H1 (cell line): ENCODE measurements around the gene FGF12. TPM values are rescaled to one million over a fixed set of nuclear protein-coding genes. Genes with fewer than 3 reads are reported as not detected.

ENCODE experiments used
- CBX8 ChIP-seq: fragments of 300-800, 300-1000 bp; sonication (generic); IDR thresholded peaks from 2 replicates; pipeline ENCODE4 v1.7.1; 2016; ENCODE audit warnings: low read depth, low read length, borderline replicate concordance
- HDAC6 ChIP-seq: IDR thresholded peaks from one replicate; pipeline ENCODE4 v1.7.1; 2012; ENCODE audit warnings: low read depth, mild to moderate bottlenecking, inconsistent platforms, low read length, moderate library complexity
- JUN ChIP-seq: IDR thresholded peaks from 2 replicates; pipeline ENCODE4 v1.6.1; 2011; ENCODE audit warnings: low read depth, mild to moderate bottlenecking, improper control_type of control experiment, low read length
- MAFK ChIP-seq: IDR thresholded peaks from 2 replicates; pipeline ENCODE4 v1.6.1; 2012; ENCODE audit warnings: low read depth, mild to moderate bottlenecking, improper control_type of control experiment, low read length
- RFX5 ChIP-seq: IDR thresholded peaks from 2 replicates; pipeline ENCODE4 v1.6.1; 2011; ENCODE audit warnings: low read depth, low read length, improper control_type of control experiment, borderline replicate concordance
- TAF7 ChIP-seq: optimal IDR thresholded peaks from 2 replicates; pipeline ENCODE3; 2011; ENCODE audit warnings: low read depth, mild to moderate bottlenecking, inconsistent platforms, low read length, moderate library complexity, borderline replicate concordance
- TEAD4 ChIP-seq: IDR thresholded peaks from 2 replicates; pipeline ENCODE4 v1.6.1; 2012; ENCODE audit warnings: low read depth, low read length, inconsistent platforms, mixed read lengths
- polyA plus RNA-seq, 7 experiments: library from polyadenylated mRNA; depleted of rRNA in 3 of 7; stranded (reverse) in 5 of 7; unstranded in 2 of 7; fragments of >200 nt in 5 of 7; fragments of 200-250 nt in 2 of 7; gene quantifications; 1 replicate in 5 of 7; 2 replicates in 1 of 7; 4 replicates in 1 of 7; pipeline versions ENCODE4 v1.2.1 to v1.2.3, GENCODE V29; 2011 to 2013; ENCODE audit warnings: missing spikeins in 2 of 7, mixed read lengths in 2 of 7
- total RNA-seq: library from RNA; stranded (reverse); fragmentation: NEBNext Ultra II Directional; extraction: Animal tissue kit (Norgen Biotek cat#: 25700); gene quantifications from 2 replicates; pipeline ENCODE4 v1.2.1, GENCODE V29; 2021
- TF ChIP-seq, protein P1 (sequence below): fragments of 300-600 bp; sonication (generic); IDR thresholded peaks from 2 replicates; pipeline ENCODE4 v1.7.1; 2012; ENCODE audit warnings: low read length, moderate library complexity, mild to moderate bottlenecking, inconsistent platforms; ENCODE audit not compliant: insufficient replicate concordance
- TF ChIP-seq, protein P2 (sequence below): IDR thresholded peaks from 2 replicates; pipeline ENCODE4 v1.6.1; 2012; ENCODE audit warnings: inconsistent platforms

The FGF12 gene
- total and polyA plus RNA-seq, 2 of the 8 experiments (the other 6 are each of a cell fraction or from before 2014, with no cell fraction given) = 4.1 to 16.6 TPM

DNA sequence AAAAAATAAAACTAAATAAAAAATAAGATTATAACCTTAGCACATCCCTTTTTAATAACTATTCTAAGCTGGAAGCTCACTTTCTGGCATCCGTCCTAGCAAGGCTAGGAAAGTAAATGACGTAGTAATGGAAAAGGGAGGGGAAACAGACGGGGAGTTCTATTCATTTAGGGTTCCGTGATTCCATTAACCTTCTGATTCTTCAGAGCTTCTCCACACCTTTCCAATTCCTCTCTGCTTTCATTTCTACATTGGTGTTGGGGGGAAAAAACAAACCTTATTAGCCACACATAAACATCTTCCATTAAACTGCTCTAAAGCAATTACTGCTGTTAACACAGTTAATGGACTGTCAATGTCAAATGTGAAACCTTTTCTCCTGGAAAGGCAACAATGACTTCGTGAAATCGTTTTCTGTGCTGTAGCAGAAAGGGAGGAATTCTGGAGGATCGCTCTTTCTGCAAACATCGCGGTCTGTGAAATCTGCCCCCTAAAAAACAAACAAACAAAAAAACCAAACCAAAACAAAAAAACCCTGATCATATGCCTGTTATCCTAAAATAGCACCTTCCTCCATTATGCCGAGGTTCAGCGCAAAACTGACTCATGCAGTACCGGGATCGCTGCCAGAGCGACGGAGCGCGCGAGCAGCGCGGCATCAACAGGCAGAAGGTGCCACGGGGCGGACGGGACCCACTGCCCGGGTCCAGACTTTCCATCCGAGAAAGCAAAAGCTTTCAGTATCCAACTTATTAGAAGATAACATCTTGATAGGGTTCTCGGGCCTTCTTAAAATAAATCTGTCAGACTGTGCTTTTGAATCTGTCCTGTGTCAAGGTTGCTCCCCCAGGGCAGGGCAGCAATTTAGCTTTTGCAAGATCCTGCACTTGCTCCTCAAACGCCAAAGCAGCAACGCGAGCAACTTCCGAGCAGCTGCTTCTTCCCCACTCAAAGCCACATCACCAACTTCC is 156.2 kb downstream of the FGF12 start (continued):
- TF ChIP-seq, protein P1, sequence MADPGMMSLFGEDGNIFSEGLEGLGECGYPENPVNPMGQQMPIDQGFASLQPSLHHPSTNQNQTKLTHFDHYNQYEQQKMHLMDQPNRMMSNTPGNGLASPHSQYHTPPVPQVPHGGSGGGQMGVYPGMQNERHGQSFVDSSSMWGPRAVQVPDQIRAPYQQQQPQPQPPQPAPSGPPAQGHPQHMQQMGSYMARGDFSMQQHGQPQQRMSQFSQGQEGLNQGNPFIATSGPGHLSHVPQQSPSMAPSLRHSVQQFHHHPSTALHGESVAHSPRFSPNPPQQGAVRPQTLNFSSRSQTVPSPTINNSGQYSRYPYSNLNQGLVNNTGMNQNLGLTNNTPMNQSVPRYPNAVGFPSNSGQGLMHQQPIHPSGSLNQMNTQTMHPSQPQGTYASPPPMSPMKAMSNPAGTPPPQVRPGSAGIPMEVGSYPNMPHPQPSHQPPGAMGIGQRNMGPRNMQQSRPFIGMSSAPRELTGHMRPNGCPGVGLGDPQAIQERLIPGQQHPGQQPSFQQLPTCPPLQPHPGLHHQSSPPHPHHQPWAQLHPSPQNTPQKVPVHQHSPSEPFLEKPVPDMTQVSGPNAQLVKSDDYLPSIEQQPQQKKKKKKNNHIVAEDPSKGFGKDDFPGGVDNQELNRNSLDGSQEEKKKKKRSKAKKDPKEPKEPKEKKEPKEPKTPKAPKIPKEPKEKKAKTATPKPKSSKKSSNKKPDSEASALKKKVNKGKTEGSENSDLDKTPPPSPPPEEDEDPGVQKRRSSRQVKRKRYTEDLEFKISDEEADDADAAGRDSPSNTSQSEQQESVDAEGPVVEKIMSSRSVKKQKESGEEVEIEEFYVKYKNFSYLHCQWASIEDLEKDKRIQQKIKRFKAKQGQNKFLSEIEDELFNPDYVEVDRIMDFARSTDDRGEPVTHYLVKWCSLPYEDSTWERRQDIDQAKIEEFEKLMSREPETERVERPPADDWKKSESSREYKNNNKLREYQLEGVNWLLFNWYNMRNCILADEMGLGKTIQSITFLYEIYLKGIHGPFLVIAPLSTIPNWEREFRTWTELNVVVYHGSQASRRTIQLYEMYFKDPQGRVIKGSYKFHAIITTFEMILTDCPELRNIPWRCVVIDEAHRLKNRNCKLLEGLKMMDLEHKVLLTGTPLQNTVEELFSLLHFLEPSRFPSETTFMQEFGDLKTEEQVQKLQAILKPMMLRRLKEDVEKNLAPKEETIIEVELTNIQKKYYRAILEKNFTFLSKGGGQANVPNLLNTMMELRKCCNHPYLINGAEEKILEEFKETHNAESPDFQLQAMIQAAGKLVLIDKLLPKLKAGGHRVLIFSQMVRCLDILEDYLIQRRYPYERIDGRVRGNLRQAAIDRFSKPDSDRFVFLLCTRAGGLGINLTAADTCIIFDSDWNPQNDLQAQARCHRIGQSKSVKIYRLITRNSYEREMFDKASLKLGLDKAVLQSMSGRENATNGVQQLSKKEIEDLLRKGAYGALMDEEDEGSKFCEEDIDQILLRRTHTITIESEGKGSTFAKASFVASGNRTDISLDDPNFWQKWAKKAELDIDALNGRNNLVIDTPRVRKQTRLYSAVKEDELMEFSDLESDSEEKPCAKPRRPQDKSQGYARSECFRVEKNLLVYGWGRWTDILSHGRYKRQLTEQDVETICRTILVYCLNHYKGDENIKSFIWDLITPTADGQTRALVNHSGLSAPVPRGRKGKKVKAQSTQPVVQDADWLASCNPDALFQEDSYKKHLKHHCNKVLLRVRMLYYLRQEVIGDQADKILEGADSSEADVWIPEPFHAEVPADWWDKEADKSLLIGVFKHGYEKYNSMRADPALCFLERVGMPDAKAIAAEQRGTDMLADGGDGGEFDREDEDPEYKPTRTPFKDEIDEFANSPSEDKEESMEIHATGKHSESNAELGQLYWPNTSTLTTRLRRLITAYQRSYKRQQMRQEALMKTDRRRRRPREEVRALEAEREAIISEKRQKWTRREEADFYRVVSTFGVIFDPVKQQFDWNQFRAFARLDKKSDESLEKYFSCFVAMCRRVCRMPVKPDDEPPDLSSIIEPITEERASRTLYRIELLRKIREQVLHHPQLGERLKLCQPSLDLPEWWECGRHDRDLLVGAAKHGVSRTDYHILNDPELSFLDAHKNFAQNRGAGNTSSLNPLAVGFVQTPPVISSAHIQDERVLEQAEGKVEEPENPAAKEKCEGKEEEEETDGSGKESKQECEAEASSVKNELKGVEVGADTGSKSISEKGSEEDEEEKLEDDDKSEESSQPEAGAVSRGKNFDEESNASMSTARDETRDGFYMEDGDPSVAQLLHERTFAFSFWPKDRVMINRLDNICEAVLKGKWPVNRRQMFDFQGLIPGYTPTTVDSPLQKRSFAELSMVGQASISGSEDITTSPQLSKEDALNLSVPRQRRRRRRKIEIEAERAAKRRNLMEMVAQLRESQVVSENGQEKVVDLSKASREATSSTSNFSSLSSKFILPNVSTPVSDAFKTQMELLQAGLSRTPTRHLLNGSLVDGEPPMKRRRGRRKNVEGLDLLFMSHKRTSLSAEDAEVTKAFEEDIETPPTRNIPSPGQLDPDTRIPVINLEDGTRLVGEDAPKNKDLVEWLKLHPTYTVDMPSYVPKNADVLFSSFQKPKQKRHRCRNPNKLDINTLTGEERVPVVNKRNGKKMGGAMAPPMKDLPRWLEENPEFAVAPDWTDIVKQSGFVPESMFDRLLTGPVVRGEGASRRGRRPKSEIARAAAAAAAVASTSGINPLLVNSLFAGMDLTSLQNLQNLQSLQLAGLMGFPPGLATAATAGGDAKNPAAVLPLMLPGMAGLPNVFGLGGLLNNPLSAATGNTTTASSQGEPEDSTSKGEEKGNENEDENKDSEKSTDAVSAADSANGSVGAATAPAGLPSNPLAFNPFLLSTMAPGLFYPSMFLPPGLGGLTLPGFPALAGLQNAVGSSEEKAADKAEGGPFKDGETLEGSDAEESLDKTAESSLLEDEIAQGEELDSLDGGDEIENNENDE = no peak
- TF ChIP-seq TEAD4 = no peak
- no peak for TF ChIP-seq HDAC6
- TF ChIP-seq CBX8 = no peak
- TF ChIP-seq, protein P2, sequence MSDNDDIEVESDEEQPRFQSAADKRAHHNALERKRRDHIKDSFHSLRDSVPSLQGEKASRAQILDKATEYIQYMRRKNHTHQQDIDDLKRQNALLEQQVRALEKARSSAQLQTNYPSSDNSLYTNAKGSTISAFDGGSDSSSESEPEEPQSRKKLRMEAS = no peak
- TF ChIP-seq MAFK = no peak
- TF ChIP-seq TAF7 = no peak
- no peak for TF ChIP-seq JUN
- no peak for TF ChIP-seq RFX5
